Liver (tissue), 9 donors: Measurements from ENCODE around the gene RTL10. TPM values are rescaled to one million over a fixed set of nuclear protein-coding genes. Genes with fewer than 3 reads are reported as not detected.

ENCODE experiments used
- DNase-seq: peaks from one replicate; pipeline ENCODE4 v3.0.0-alpha.2; 2017; ENCODE audit warnings: low spot score
- H3K27ac ChIP-seq, 2 donors: one replicate each; pipeline ENCODE4 v1.7.0; 2013; ENCODE audit warnings: inconsistent platforms in 2 of 2, low read length in 2 of 2, control low read depth in 1 of 2, low read depth in 1 of 2, mild to moderate bottlenecking in 1 of 2
- H3K27me3 ChIP-seq, 4 donors: one replicate each; pipeline versions ENCODE4 v1.6.1 to v1.7.0; 2013; ENCODE audit warnings: low read length in 3 of 4, inconsistent platforms in 1 of 4, mild to moderate bottlenecking in 1 of 4, moderate library complexity in 1 of 4; ENCODE audit not compliant: control insufficient read depth in 4 of 4, insufficient read depth in 4 of 4
- H3K36me3 ChIP-seq, 4 donors: one replicate each; pipeline versions ENCODE4 v1.6.1 to v1.7.0; 2013; ENCODE audit warnings: low read length in 3 of 4, mild to moderate bottlenecking in 3 of 4, low read depth in 1 of 4, moderate library complexity in 1 of 4; ENCODE audit not compliant: control insufficient read depth in 4 of 4, insufficient read depth in 3 of 4
- H3K4me1 ChIP-seq, 4 donors: one replicate each; pipeline versions ENCODE4 v1.6.1 to v1.7.0; 2013; ENCODE audit warnings: low read length in 3 of 4, mild to moderate bottlenecking in 3 of 4, moderate library complexity in 1 of 4; ENCODE audit not compliant: control insufficient read depth in 4 of 4, insufficient read depth in 4 of 4
- H3K4me3 ChIP-seq, 3 donors: one replicate each; pipeline versions ENCODE4 v1.6.1 to v1.7.0; 2013; ENCODE audit warnings: low read length in 3 of 3, control low read depth in 1 of 3, low read depth in 1 of 3, mild to moderate bottlenecking in 1 of 3
- H3K9ac ChIP-seq, 2 donors: one replicate each; pipeline ENCODE4 v1.7.0; 2013; ENCODE audit warnings: low read length in 2 of 2, mild to moderate bottlenecking in 2 of 2, moderate library complexity in 2 of 2, control low read depth in 1 of 2, low read depth in 1 of 2
- H3K9me3 ChIP-seq, 4 donors: one replicate each; pipeline versions ENCODE4 v1.6.1 to v1.7.0; 2013; ENCODE audit warnings: low read length in 3 of 4; ENCODE audit not compliant: control insufficient read depth in 4 of 4
- CTCF ChIP-seq: fragments of 150-350 bp; IDR thresholded peaks from 2 replicates; pipeline ENCODE4 v1.5.1; 2017; ENCODE audit warnings: improper control_type of control experiment, low read depth, low read length; ENCODE audit not compliant: missing input control
- EGR1 ChIP-seq, 2 donors: IDR thresholded peaks; 2 replicates each; pipeline ENCODE4 v1.6.1; 2016 to 2018; ENCODE audit warnings: antibody characterized with exemption in 2 of 2, low read depth in 2 of 2
- FOXA1 ChIP-seq: IDR thresholded peaks from 2 replicates; pipeline ENCODE4 v1.6.1; 2016; ENCODE audit warnings: antibody characterized with exemption
- FOXA2 ChIP-seq: IDR thresholded peaks from 2 replicates; pipeline ENCODE4 v1.6.1; 2016; ENCODE audit warnings: antibody characterized with exemption
- GABPA ChIP-seq, 2 donors: IDR thresholded peaks in 1 of 2; conservative IDR thresholded peaks in 1 of 2; 2 replicates each; pipeline ENCODE4 v1.6.1; 2016; ENCODE audit warnings: antibody characterized with exemption in 2 of 2, mild to moderate bottlenecking in 1 of 2, moderate library complexity in 1 of 2
- HNF4A ChIP-seq, 2 donors: conservative IDR thresholded peaks; 2 replicates each; pipeline ENCODE4 v1.6.1; 2016; ENCODE audit warnings: antibody characterized with exemption in 2 of 2, mild to moderate bottlenecking in 2 of 2
- HNF4G ChIP-seq: IDR thresholded peaks from 2 replicates; pipeline ENCODE4 v1.6.1; 2016; ENCODE audit warnings: antibody characterized with exemption
- JUND ChIP-seq, 2 donors: IDR thresholded peaks; 2 replicates each; pipeline ENCODE4 v1.6.1; 2016; ENCODE audit warnings: antibody characterized with exemption in 2 of 2
- MAX ChIP-seq: IDR thresholded peaks from 2 replicates; pipeline ENCODE4 v1.6.1; 2016; ENCODE audit warnings: antibody characterized with exemption
- NR2F2 ChIP-seq: IDR thresholded peaks from 2 replicates; pipeline ENCODE4 v1.6.1; 2016; ENCODE audit warnings: antibody characterized with exemption
- RAD21 ChIP-seq, 2 donors: IDR thresholded peaks; 2 replicates each; pipeline ENCODE4 v1.6.1; 2016; ENCODE audit warnings: antibody characterized with exemption in 2 of 2, mild to moderate bottlenecking in 2 of 2
- RXRA ChIP-seq, 2 donors: IDR thresholded peaks; 2 replicates each; pipeline ENCODE4 v1.6.1; 2017 to 2018; ENCODE audit warnings: antibody characterized with exemption in 2 of 2, mild to moderate bottlenecking in 1 of 2
- SP1 ChIP-seq: IDR thresholded peaks from 2 replicates; pipeline ENCODE4 v1.6.1; 2018; ENCODE audit warnings: antibody characterized with exemption, mild to moderate bottlenecking
- TAF1 ChIP-seq: conservative IDR thresholded peaks from 2 replicates; pipeline ENCODE4 v1.6.1; 2016; ENCODE audit warnings: antibody characterized with exemption, mild to moderate bottlenecking
- YY1 ChIP-seq: IDR thresholded peaks from 2 replicates; pipeline ENCODE4 v1.6.1; 2016; ENCODE audit warnings: antibody characterized with exemption, mild to moderate bottlenecking
- whole genome bisulfite sequencing: extraction: QIAGEN DNeasy Blood & Tissue Kit; methylation state at CpG from one replicate; pipeline ENCODE4 v1.1.7; 2013; 5-methylcytosine and 5-hydroxymethylcytosine counted together
- polyA plus RNA-seq, 2 donors: library from polyadenylated mRNA; stranded (reverse) in 1 of 2; unstranded in 1 of 2; fragments of 200-250 nt in 1 of 2; fragments of >200 nt in 1 of 2; fragmentation: Nextera tagmentation in 1 of 2; extraction: Ambion mirVana in 1 of 2; gene quantifications; one replicate each; pipeline versions ENCODE4 v1.2.1 to v1.2.3, GENCODE V29; 2013 to 2015
- total RNA-seq, 2 donors: library from RNA; depleted of rRNA; stranded (reverse); fragments of >200 nt; gene quantifications; one replicate each; pipeline ENCODE4 v1.2.3, GENCODE V29; 2014
- TF ChIP-seq, protein P1 (sequence below): IDR thresholded peaks from 2 replicates; pipeline ENCODE4 v1.6.1; 2016; ENCODE audit warnings: antibody characterized with exemption
- TF ChIP-seq, protein P2 (sequence below): IDR thresholded peaks from 2 replicates; pipeline ENCODE4 v1.6.1; 2016; ENCODE audit warnings: antibody characterized with exemption
- TF ChIP-seq, protein P3 (sequence below): IDR thresholded peaks from 2 replicates; pipeline ENCODE4 v1.6.1; 2016; ENCODE audit warnings: antibody characterized with exemption, mild to moderate bottlenecking
- donor health status: healthy.
- donor health status: healthy.
- donor health status: healthy.
- donor health status: healthy.
- donor health status: healthy.

Gene RTL10
- total and polyA plus RNA-seq, 4 donors: 4.2 to 8.3 (median 7.4) TPM

DNA sequence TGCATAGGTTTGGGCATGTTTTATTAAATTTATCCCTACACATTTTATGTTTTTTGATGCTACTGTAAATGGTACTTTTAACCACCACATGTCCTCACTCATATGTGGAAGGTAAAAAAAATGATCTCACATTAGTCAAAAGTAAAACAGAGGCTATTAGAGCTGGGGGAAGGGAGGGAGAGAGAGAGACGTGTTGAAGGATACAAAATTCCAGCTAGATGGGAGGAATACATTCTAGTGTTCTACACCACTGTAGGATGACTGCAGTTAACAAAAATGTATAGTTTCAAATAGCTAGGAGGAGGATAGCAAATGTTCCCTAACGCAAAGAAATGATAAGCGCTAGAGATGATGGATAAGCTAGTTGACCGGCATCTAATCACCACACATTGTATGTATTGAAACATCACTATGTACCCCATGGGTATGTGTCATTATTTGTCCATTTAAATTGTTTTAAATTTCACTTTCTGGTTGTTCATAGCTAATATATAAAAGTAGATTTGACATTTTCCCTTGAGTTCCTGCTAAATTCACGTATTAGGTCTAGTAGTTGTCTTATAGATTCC lies 9.9 kb upstream of the RTL10 start:
- Histone ChIP-seq H3K9me3 (no peaks in the 10 kb centered on the region), H3K27me3 (no peaks in the 10 kb centered on the region), H3K27ac (no peak overlapping the region), H3K4me3 (no peak overlapping the region), H3K9ac (no peak overlapping the region), H3K4me1 (no peaks in the 10 kb centered on the region), H3K36me3 (no peaks in the 10 kb centered on the region)
- no peak for TF ChIP-seq YY1
- TF ChIP-seq EGR1 (IDR thresholded peaks at IDR 0.05; ENCODE audit: low read depth in 2 of 2): no peak
- TF ChIP-seq CTCF: no peak
- TF ChIP-seq SP1: no peak
- TF ChIP-seq, protein P1, sequence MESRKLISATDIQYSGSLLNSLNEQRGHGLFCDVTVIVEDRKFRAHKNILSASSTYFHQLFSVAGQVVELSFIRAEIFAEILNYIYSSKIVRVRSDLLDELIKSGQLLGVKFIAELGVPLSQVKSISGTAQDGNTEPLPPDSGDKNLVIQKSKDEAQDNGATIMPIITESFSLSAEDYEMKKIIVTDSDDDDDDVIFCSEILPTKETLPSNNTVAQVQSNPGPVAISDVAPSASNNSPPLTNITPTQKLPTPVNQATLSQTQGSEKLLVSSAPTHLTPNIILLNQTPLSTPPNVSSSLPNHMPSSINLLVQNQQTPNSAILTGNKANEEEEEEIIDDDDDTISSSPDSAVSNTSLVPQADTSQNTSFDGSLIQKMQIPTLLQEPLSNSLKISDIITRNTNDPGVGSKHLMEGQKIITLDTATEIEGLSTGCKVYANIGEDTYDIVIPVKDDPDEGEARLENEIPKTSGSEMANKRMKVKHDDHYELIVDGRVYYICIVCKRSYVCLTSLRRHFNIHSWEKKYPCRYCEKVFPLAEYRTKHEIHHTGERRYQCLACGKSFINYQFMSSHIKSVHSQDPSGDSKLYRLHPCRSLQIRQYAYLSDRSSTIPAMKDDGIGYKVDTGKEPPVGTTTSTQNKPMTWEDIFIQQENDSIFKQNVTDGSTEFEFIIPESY: no peak
- no peak for TF ChIP-seq FOXA2
- TF ChIP-seq MAX: no peak
- no peak for TF ChIP-seq RAD21 (IDR thresholded peaks at IDR 0.05)
- TF ChIP-seq FOXA1: no peak
- no peak for TF ChIP-seq TAF1
- TF ChIP-seq HNF4G: no peak
- TF ChIP-seq JUND (IDR thresholded peaks at IDR 0.05): no peak
- no peak for TF ChIP-seq RXRA (IDR thresholded peaks at IDR 0.05)
- no peak for TF ChIP-seq NR2F2
- TF ChIP-seq, protein P2, sequence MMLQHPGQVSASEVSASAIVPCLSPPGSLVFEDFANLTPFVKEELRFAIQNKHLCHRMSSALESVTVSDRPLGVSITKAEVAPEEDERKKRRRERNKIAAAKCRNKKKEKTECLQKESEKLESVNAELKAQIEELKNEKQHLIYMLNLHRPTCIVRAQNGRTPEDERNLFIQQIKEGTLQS: no peak
- TF ChIP-seq GABPA (IDR thresholded peaks at IDR 0.05 in 1 of 2, conservative IDR thresholded peaks at IDR 0.05 in 1 of 2): no peak
- DNase-seq: no peak
- 97% methylated on average over 5 of the region's 5 CpGs for WGBS

DNA sequence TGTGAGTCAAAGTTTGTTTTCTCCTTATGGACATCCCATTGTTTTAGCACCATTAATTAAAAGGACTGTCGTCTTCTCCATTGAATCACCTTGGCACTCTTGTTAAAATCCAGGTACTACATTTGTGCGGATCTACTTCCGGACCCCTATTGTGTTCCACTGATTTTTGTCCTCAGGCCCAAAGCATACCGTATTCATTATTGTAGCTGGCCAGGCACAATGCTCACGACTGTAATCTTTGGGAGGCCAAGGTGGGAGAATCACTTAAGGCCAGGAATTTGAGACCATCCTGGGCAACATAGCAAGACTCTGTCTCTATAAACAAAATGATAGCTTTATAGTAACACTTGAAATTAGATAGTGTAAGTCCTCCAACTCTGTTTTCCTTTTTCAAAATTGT lies 8.9 kb upstream of the RTL10 start:
- H3K36me3 ChIP-seq: no peaks in the 10 kb centered on the region
- H3K27ac ChIP-seq: no peak overlapping the region
- no peaks in the 10 kb centered on the region for H3K4me1 ChIP-seq
- TF ChIP-seq, protein P2: no peak
- no peak for TF ChIP-seq HNF4A (conservative IDR thresholded peaks at IDR 0.05)
- no peak for TF ChIP-seq TAF1
- TF ChIP-seq, protein P3, sequence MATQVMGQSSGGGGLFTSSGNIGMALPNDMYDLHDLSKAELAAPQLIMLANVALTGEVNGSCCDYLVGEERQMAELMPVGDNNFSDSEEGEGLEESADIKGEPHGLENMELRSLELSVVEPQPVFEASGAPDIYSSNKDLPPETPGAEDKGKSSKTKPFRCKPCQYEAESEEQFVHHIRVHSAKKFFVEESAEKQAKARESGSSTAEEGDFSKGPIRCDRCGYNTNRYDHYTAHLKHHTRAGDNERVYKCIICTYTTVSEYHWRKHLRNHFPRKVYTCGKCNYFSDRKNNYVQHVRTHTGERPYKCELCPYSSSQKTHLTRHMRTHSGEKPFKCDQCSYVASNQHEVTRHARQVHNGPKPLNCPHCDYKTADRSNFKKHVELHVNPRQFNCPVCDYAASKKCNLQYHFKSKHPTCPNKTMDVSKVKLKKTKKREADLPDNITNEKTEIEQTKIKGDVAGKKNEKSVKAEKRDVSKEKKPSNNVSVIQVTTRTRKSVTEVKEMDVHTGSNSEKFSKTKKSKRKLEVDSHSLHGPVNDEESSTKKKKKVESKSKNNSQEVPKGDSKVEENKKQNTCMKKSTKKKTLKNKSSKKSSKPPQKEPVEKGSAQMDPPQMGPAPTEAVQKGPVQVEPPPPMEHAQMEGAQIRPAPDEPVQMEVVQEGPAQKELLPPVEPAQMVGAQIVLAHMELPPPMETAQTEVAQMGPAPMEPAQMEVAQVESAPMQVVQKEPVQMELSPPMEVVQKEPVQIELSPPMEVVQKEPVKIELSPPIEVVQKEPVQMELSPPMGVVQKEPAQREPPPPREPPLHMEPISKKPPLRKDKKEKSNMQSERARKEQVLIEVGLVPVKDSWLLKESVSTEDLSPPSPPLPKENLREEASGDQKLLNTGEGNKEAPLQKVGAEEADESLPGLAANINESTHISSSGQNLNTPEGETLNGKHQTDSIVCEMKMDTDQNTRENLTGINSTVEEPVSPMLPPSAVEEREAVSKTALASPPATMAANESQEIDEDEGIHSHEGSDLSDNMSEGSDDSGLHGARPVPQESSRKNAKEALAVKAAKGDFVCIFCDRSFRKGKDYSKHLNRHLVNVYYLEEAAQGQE: no peak
- no peak for TF ChIP-seq RAD21 (IDR thresholded peaks at IDR 0.05)
- TF ChIP-seq JUND (IDR thresholded peaks at IDR 0.05): no peak
- no peak for TF ChIP-seq GABPA (IDR thresholded peaks at IDR 0.05 in 1 of 2, conservative IDR thresholded peaks at IDR 0.05 in 1 of 2)
- TF ChIP-seq YY1: no peak
- no peak for TF ChIP-seq RXRA (IDR thresholded peaks at IDR 0.05)
- no peak for TF ChIP-seq SP1
- no peak for TF ChIP-seq EGR1 (IDR thresholded peaks at IDR 0.05; ENCODE audit: low read depth in 2 of 2)
- TF ChIP-seq FOXA1: no peak
- TF ChIP-seq HNF4G: no peak
- no peak for TF ChIP-seq CTCF
- no peak for TF ChIP-seq MAX
- no peak overlapping the region for H3K9ac ChIP-seq
- no peaks in the 10 kb centered on the region for H3K9me3 ChIP-seq
- H3K27me3 ChIP-seq: no peaks in the 10 kb centered on the region
- no peak overlapping the region for H3K4me3 ChIP-seq
- DNase-seq: no peak
- WGBS: 94% methylated on average over 5 of the region's 5 CpGs
